ENCODE data around the gene SPTLC1.
A peak's percentile ranks its signal among the peaks of the same experiment; 100 is the strongest.
"Not testable (repeated sequence)": the region's sequence is repeated elsewhere in the genome, so short reads cannot be mapped to it uniquely, and the experiment has no call there.

The SPTLC1 gene

GRCh38 chr9:92158097-92158601 is 42.9 kb upstream of the SPTLC1 start:
- no peak for TF ChIP-seq CTCF (IDR thresholded peaks at IDR 0.05; ENCODE audit: low read depth, low read length)
- no peak overlapping the region for H3K4me3 ChIP-seq (ENCODE audit: low read depth, low read length)
- H3K36me3 ChIP-seq, result no peaks in the 10 kb centered on the region
- no peak for DNase-seq
- H3K9me3 ChIP-seq (ENCODE audit: severe bottlenecking), result no peaks in the 10 kb centered on the region
- H3K27ac ChIP-seq, result no peak overlapping the region
- no peaks in the 10 kb centered on the region for H3K27me3 ChIP-seq (ENCODE audit: insufficient read depth, low read depth, severe bottlenecking)

GRCh38 chr9:92155736-92156135 is 40.5 kb upstream of the SPTLC1 start:
- H3K9me3 ChIP-seq (ENCODE audit: severe bottlenecking); H3K4me3 ChIP-seq (ENCODE audit: low read depth, low read length); H3K36me3 ChIP-seq; H3K27me3 ChIP-seq (ENCODE audit: insufficient read depth, low read depth, severe bottlenecking): not testable (repeated sequence)
- H3K27ac ChIP-seq, result peak overlapping the region; percentile 57
- peak; percentile 74 for DNase-seq

GRCh38 chr9:92155221-92155620 is 40.0 kb upstream of the SPTLC1 start:
- Histone ChIP-seq H3K27me3 (ENCODE audit: insufficient read depth, low read depth, severe bottlenecking) (no peaks in the 10 kb centered on the region), H3K9me3 (ENCODE audit: severe bottlenecking) (no peaks in the 10 kb centered on the region), H3K4me3 (ENCODE audit: low read depth, low read length) (no peak overlapping the region), H3K27ac (peak overlapping the region; percentile 57; the same call in 1 of the 2 replicates), H3K36me3 (no peaks in the 10 kb centered on the region)
- DNase-seq, result no peak
- no peak for TF ChIP-seq CTCF (IDR thresholded peaks at IDR 0.05; ENCODE audit: low read depth, low read length)

GRCh38 chr9:92153466-92154415 is 38.5 kb upstream of the SPTLC1 start:
- not testable (repeated sequence) for H3K27ac ChIP-seq; H3K9me3 ChIP-seq (ENCODE audit: severe bottlenecking); H3K4me3 ChIP-seq (ENCODE audit: low read depth, low read length); H3K36me3 ChIP-seq; DNase-seq; H3K27me3 ChIP-seq (ENCODE audit: insufficient read depth, low read depth, severe bottlenecking)

GRCh38 chr9:92151691-92152393 is 36.6 kb upstream of the SPTLC1 start:
- no peaks in the 10 kb centered on the region for H3K36me3 ChIP-seq
- no peaks in the 10 kb centered on the region for H3K27me3 ChIP-seq (ENCODE audit: insufficient read depth, low read depth, severe bottlenecking)
- no peak for DNase-seq
- no peak overlapping the region for H3K27ac ChIP-seq
- H3K9me3 ChIP-seq (ENCODE audit: severe bottlenecking), result no peaks in the 10 kb centered on the region
- H3K4me3 ChIP-seq (ENCODE audit: low read depth, low read length), result no peak overlapping the region
- no peak for TF ChIP-seq CTCF (IDR thresholded peaks at IDR 0.05; ENCODE audit: low read depth, low read length)

- H3K27me3 ChIP-seq (ENCODE audit: insufficient read depth, low read depth, severe bottlenecking); H3K36me3 ChIP-seq; DNase-seq; H3K27ac ChIP-seq; H3K4me3 ChIP-seq (ENCODE audit: low read depth, low read length); H3K9me3 ChIP-seq (ENCODE audit: severe bottlenecking): not testable (repeated sequence)
These were observed 35.6 kb upstream of the SPTLC1 start for GRCh38 chr9:92150501-92151470.
